T-helper 1 cell treated with Interleukin-12 subunit alpha and Interleukin-12 subunit beta and Interleukin-4 antibody, amounts not matched to agents 30 μg/mL and 1 μg/mL, for 36 hours (primary cell): ENCODE measurements around the gene GALNT9.

Experiments used
- H3K27ac Mint-ChIP-seq: one replicate; pipeline ENCODE4 v1.8.0; 2021; ENCODE audit warnings: mild to moderate bottlenecking, mixed read lengths
- H3K27me3 Mint-ChIP-seq: one replicate; pipeline ENCODE4 v1.8.0; 2021; ENCODE audit warnings: low read depth, mixed read lengths
- H3K36me3 Mint-ChIP-seq: one replicate; pipeline ENCODE4 v1.8.0; 2021; ENCODE audit warnings: low read depth, mixed read lengths
- H3K4me1 Mint-ChIP-seq: one replicate; pipeline ENCODE4 v1.8.0; 2021; ENCODE audit warnings: low read depth, mixed read lengths
- H3K4me3 Mint-ChIP-seq: one replicate; pipeline ENCODE4 v1.8.0; 2021; ENCODE audit warnings: mild to moderate bottlenecking, moderate library complexity, mixed read lengths
- H3K9me3 Mint-ChIP-seq: one replicate; pipeline ENCODE4 v1.8.0; 2021; ENCODE audit warnings: mixed read lengths

The GALNT9 gene

DNA sequence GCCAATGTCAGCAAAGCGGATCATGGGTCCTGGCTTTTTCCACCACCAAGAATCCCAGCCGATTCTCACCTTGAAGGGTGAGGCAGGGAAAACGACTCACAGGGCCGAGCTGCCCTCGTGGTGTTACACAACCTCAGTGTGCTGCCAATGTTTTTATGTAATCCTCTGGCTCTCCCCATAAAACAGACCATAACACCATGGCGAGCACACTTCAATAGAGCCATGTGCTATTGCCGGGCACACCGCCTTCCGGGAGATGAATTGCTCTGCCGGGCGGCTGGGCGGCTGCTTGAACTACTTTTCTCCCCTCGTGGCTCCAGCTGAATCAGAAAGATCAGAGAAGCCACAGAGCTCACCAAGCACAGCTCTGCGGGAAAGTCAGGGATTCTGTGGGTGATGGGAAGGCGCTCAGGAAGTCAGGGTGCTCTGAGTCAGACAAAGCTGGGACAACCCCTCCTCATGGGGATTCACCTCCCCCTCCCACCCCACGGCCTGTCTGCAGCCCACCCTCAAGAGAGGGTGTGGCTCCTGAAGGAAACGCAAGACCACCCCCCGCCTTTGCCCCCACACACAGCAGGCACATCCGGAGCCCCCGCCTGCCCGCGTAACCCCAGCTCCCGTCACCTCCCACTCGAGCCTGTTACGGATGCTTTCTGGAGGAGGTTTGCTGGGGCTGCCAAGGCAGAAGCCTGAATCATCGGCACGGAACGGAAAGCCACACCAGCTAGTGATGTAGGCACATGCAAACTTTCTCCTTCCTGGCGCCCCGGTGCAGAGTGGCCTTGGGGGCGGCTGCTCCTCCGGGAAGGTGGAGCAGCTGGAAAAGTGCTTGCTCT lies 1.8 kb downstream of the GALNT9 start:
- Mint-ChIP-seq H3K4me3 (no peak overlapping the region), H3K27me3 (peaks cover 31% of the 10 kb centered on the region), H3K27ac (no peak overlapping the region), H3K9me3 (peaks cover 7% of the 10 kb centered on the region), H3K36me3 (no peaks in the 10 kb centered on the region), H3K4me1 (peaks cover 2% of the 10 kb centered on the region)

- no peak overlapping the region for H3K4me3 Mint-ChIP-seq
- H3K27me3 Mint-ChIP-seq: peaks cover 31% of the 10 kb centered on the region
- peaks cover 2% of the 10 kb centered on the region for H3K4me1 Mint-ChIP-seq
- peaks cover 7% of the 10 kb centered on the region for H3K9me3 Mint-ChIP-seq
- H3K27ac Mint-ChIP-seq: no peak overlapping the region
- H3K36me3 Mint-ChIP-seq: no peaks in the 10 kb centered on the region
Observed at GRCh38 chr12:132326646-132327045, 2.7 kb downstream of the GALNT9 start.

DNA sequence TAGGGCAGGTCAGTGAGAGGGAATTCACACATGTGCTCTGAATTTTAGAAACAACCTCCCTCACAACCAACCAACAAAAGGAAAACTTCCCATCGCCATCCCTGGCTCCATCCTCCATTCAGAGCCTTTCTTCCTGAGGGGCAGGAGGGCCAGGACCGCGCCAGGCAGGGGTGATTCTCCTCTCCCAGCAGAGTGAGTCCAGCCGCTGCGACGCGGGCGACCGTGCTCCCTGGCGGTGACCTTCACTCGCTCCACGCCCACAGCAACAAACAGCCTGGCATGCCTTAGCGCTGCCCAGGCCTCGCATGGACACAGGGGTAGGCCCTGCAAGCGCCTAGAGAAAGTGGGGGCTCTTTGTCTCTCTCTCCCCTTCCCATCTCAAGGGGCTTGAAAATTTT lies 3.7 kb downstream of the GALNT9 start:
- H3K27me3 Mint-ChIP-seq: peaks cover 27% of the 10 kb centered on the region
- no peak overlapping the region for H3K4me3 Mint-ChIP-seq
- H3K27ac Mint-ChIP-seq: no peak overlapping the region
- peaks cover 2% of the 10 kb centered on the region for H3K4me1 Mint-ChIP-seq
- peaks cover 3% of the 10 kb centered on the region for H3K9me3 Mint-ChIP-seq
- no peaks in the 10 kb centered on the region for H3K36me3 Mint-ChIP-seq

DNA sequence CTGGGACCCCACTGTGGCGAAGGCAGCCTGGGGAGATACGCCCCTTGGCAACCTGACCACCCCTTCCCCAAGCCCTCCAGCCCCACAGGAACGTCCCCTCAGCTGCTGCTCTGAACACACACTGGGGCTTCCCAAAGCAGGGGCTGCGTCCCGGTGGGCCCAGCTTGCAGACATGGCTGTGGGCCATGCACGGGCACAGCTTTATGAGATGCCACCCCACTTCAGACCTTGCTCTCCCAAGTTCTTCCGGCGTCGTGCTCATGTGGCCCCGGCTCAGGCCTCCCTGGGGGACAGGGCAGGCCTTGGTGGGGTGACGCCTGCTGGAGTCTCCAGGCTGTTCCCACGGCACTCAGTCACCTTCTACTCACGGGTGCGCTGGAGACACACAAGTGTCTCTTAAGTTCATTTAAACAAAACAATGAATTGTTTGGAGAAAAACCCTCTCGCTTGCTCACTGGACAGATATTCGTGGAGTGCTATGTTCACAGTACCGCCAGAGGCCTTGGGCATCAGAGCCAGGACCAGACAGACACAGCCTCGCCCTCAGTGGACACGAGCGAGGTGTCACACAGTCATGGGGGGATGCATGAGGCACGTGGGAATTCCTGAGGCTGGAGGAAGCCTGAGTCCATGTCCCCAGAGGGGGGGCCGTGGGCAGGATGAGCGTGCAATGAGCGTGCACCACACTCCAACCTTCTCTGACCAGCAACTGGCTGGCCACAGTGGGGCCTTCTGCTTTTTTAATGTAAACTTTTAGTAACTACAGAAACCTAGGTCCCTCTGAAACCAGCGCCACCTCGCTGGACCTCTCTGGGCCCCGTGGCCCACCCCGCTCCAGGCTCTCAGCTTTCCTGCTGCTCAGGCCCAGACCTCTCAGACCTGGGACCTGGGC lies 4.3 kb downstream of the GALNT9 start:
- H3K27me3 Mint-ChIP-seq: peaks cover 21% of the 10 kb centered on the region
- no peaks in the 10 kb centered on the region for H3K36me3 Mint-ChIP-seq
- H3K4me1 Mint-ChIP-seq: peaks cover 2% of the 10 kb centered on the region
- H3K9me3 Mint-ChIP-seq: no peaks in the 10 kb centered on the region
- no peak overlapping the region for H3K4me3 Mint-ChIP-seq
- no peak overlapping the region for H3K27ac Mint-ChIP-seq

DNA sequence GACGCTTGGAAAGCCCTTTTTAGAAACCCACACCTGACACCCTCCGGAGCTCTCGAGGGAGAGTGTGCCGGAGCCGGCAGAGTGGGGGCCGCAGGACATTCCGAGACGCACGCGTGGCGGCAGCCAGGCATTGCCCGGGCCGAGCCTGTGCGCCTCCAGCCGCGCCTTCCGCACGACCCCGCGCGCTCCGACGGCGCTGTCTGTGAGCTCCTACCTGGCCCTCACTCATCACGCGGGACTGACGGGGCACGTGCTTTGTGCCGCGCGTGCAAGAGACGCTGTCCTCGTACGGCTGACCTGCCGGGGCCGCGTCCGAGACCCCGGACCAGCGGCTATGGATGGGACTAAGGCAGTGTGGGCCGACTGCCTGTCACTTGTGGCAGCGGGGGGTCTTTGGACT lies 5.2 kb downstream of the GALNT9 start:
- H3K27me3 Mint-ChIP-seq: peaks cover 20% of the 10 kb centered on the region
- H3K27ac Mint-ChIP-seq: no peak overlapping the region
- no peak overlapping the region for H3K4me3 Mint-ChIP-seq
- H3K4me1 Mint-ChIP-seq: peaks cover 2% of the 10 kb centered on the region
- H3K36me3 Mint-ChIP-seq: no peaks in the 10 kb centered on the region
- H3K9me3 Mint-ChIP-seq: no peaks in the 10 kb centered on the region

DNA sequence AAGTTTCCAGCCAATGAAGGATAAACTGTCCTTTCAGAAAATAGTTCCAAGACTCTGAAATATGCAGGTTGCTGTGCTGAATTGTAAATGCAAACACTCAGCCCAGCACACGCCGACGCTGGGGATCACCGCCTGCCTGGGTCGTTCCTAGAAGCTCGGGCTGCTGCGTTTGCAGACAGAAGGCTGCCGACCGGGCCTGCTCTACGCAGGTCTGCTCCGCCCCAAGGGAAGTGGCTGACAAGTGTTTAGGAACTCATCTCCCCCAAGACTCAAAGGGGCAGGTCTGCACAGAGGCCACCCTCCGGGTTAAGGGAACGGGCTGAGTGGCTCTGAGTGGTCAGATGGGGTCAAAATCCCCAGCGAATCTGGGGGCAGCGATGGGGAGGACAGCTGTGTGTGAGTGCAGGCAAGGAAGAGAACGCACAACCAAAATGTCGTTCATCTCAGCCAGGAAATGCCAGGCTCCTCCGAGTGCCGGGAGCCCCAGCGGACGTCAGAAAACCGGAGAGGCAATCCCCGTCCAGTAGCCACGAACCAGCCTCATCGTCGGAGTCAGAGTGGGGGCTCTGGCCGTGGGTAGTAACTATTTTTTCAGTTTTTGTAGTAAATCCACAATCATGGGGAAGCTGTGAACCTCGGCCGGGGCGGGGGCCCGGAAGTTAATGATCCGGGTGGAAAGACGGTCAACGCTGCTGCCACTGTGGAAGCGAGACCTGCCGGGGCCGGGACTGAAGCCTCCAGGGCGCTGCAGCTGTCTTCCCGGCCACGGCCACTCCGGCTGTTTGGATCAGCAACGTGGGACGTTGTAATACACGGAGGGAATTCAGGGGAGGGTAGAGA lies 6.0 kb downstream of the GALNT9 start:
- peaks cover 19% of the 10 kb centered on the region for H3K27me3 Mint-ChIP-seq
- peaks cover 2% of the 10 kb centered on the region for H3K4me1 Mint-ChIP-seq
- H3K4me3 Mint-ChIP-seq: peak overlapping the region; percentile 50
- H3K36me3 Mint-ChIP-seq: no peaks in the 10 kb centered on the region
- no peaks in the 10 kb centered on the region for H3K9me3 Mint-ChIP-seq
- H3K27ac Mint-ChIP-seq: peak overlapping the region; percentile 70

DNA sequence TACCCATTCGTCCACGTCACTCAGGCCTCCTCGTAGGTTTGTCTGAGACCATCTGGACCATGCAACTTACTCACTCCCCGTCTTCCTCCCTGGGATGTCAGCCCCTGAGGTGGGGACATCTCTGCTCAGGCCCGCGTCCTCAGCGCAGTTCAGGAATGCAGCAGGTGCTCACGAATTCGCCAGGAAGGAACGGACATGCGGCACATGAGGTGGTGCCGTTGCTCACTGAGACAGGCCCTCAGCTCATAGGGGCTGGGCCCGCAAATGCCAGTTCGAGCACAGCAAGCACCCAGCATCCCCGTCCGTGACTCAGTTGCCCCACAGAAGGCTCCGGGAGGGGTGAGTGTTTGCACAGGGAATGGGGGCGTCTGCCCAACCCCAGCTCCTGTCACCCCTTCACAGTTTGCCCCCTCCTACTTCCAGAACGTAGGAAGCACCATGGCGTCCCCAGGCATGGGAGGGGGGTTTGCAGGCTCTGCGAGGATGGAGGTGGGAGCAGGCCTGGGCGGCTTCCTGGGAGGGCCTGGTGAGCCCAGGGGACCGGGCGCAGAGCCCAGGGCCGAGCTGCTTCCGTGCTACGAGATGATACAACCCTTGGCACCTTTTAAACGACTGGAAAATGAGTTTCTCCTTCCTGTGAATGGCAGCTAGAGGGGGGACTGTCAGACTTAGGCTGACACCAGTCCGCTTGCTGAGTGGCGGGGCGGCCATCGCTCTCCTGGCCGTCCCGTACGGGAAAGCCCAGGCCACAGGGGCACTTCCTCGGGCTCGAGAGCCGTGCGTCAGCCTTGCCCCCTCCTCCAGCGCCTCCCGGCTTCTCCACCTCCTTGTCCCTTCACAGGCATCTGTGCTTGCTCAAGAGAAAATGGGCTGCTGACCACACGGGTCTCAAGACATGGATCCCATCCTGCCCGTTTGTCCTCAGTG lies 6.9 kb downstream of the GALNT9 start:
- H3K27me3 Mint-ChIP-seq: peaks cover 11% of the 10 kb centered on the region
- H3K4me1 Mint-ChIP-seq: peaks cover 2% of the 10 kb centered on the region
- no peaks in the 10 kb centered on the region for H3K36me3 Mint-ChIP-seq
- H3K4me3 Mint-ChIP-seq: no peak overlapping the region
- H3K27ac Mint-ChIP-seq: no peak overlapping the region
- H3K9me3 Mint-ChIP-seq: no peaks in the 10 kb centered on the region

GRCh38 chr12:132321321-132322118 lies 7.9 kb downstream of the GALNT9 start:
- H3K9me3 Mint-ChIP-seq: no peaks in the 10 kb centered on the region
- H3K36me3 Mint-ChIP-seq: no peaks in the 10 kb centered on the region
- H3K4me1 Mint-ChIP-seq: no peaks in the 10 kb centered on the region

GRCh38 chr12:132320767-132321211 lies 8.6 kb downstream of the GALNT9 start:
- Mint-ChIP-seq H3K36me3 (no peaks in the 10 kb centered on the region), H3K27ac (no peak overlapping the region), H3K9me3 (no peaks in the 10 kb centered on the region), H3K27me3 (no peaks in the 10 kb centered on the region), H3K4me3 (no peak overlapping the region), H3K4me1 (no peaks in the 10 kb centered on the region)

More at GRCh38 chr12:132321321-132322118, 7.9 kb downstream of the GALNT9 start:
- no peak overlapping the region for H3K27ac Mint-ChIP-seq
- H3K4me3 Mint-ChIP-seq: no peak overlapping the region
- H3K27me3 Mint-ChIP-seq: peaks cover 1% of the 10 kb centered on the region

GRCh38 chr12:132319991-132320570 lies 9.3 kb downstream of the GALNT9 start:
- no peak overlapping the region for H3K4me3 Mint-ChIP-seq
- no peak overlapping the region for H3K27ac Mint-ChIP-seq
- H3K9me3 Mint-ChIP-seq: no peaks in the 10 kb centered on the region
- no peaks in the 10 kb centered on the region for H3K36me3 Mint-ChIP-seq
- H3K4me1 Mint-ChIP-seq: no peaks in the 10 kb centered on the region
- H3K27me3 Mint-ChIP-seq: no peaks in the 10 kb centered on the region

- Mint-ChIP-seq H3K36me3 (no peaks in the 10 kb centered on the region), H3K4me1 (no peaks in the 10 kb centered on the region), H3K4me3 (no peak overlapping the region), H3K9me3 (peaks cover 2% of the 10 kb centered on the region), H3K27me3 (no peaks in the 10 kb centered on the region), H3K27ac (no peak overlapping the region)
Observed at GRCh38 chr12:132319359-132319950, 9.9 kb downstream of the GALNT9 start.

- H3K9me3 Mint-ChIP-seq: peaks cover 7% of the 10 kb centered on the region
- H3K4me1 Mint-ChIP-seq: no peaks in the 10 kb centered on the region
- H3K27ac Mint-ChIP-seq: no peak overlapping the region
- no peaks in the 10 kb centered on the region for H3K36me3 Mint-ChIP-seq
- H3K27me3 Mint-ChIP-seq: no peaks in the 10 kb centered on the region
- H3K4me3 Mint-ChIP-seq: no peak overlapping the region
Observed at GRCh38 chr12:132318618-132319033, 10.8 kb downstream of the GALNT9 start.
